Keratinocyte (primary cell): ENCODE data around the gene BID. TPM values are rescaled to one million over a fixed set of nuclear protein-coding genes. Genes with fewer than 3 reads are reported as not detected.

Source experiments
- DNase-seq: peaks from one replicate; pipeline ENCODE4 v3.0.0-alpha.2; 2011; ENCODE audit warnings: low read depth, missing footprints, low spot score
- FAIRE-seq: peaks from 2 replicates; lab custom pipeline; 2011; peaks lifted over from hg19 to GRCh38; lab: Jason Lieb, UNC
- H2AFZ ChIP-seq: 2 replicates; pipeline ENCODE4 v1.6.0; 2012; ENCODE audit warnings: low read length, control low read depth, inconsistent platforms; ENCODE audit not compliant: control insufficient read depth
- H3K27ac ChIP-seq: 2 replicates; pipeline ENCODE4 v1.5.1; 2011; ENCODE audit warnings: low read length; ENCODE audit not compliant: control insufficient read depth, insufficient read depth
- H3K27me3 ChIP-seq: 3 replicates; pipeline ENCODE4 v1.6.0; 2011; ENCODE audit warnings: low read length; ENCODE audit not compliant: control insufficient read depth, insufficient read depth; ENCODE audit errors: extremely low read depth
- H3K36me3 ChIP-seq, 2 experiments: 2 replicates in 1 of 2; 3 replicates in 1 of 2; pipeline ENCODE4 v1.5.1; 2011; ENCODE audit warnings: low read length in 2 of 2, mild to moderate bottlenecking in 1 of 2; ENCODE audit not compliant: control insufficient read depth in 2 of 2, insufficient read depth in 2 of 2; ENCODE audit errors: extremely low read depth in 1 of 2
- H3K4me1 ChIP-seq: 3 replicates; pipeline ENCODE4 v1.5.1; 2011; ENCODE audit warnings: low read length; ENCODE audit not compliant: control insufficient read depth, insufficient read depth; ENCODE audit errors: extremely low read depth
- H3K4me2 ChIP-seq: 3 replicates; pipeline ENCODE4 v1.6.0; 2011; ENCODE audit warnings: low read depth, low read length; ENCODE audit not compliant: control insufficient read depth, insufficient read depth; ENCODE audit errors: extremely low read depth
- H3K4me3 ChIP-seq, 3 experiments: fragments of 200-600 bp in 1 of 3; sonication (generic) in 1 of 3; 2 replicates in 2 of 3; 3 replicates in 1 of 3; pipeline ENCODE4 v1.5.1; 2011 to 2016; ENCODE audit warnings: low read length in 3 of 3, mild to moderate bottlenecking in 3 of 3, control low read depth in 2 of 3, inconsistent platforms in 1 of 3, low read depth in 1 of 3, mixed read lengths in 1 of 3, mixed run types in 1 of 3, moderate library complexity in 1 of 3; ENCODE audit not compliant: control insufficient read depth in 2 of 3, insufficient read depth in 2 of 3; ENCODE audit errors: extremely low read depth in 1 of 3
- H3K79me2 ChIP-seq: 2 replicates; pipeline ENCODE4 v1.6.0; 2012; ENCODE audit warnings: low read length; ENCODE audit not compliant: control insufficient read depth, insufficient read depth
- H3K9ac ChIP-seq: 3 replicates; pipeline ENCODE4 v1.6.0; 2011; ENCODE audit warnings: low read length; ENCODE audit not compliant: control insufficient read depth, insufficient read depth; ENCODE audit errors: extremely low read depth
- H3K9me1 ChIP-seq: 3 replicates; pipeline ENCODE4 v1.6.0; 2011; ENCODE audit warnings: low read length; ENCODE audit not compliant: control insufficient read depth, insufficient read depth; ENCODE audit errors: extremely low read depth
- H3K9me3 ChIP-seq: 2 replicates; pipeline ENCODE4 v1.5.1; 2012; ENCODE audit warnings: low read depth, low read length; ENCODE audit not compliant: control insufficient read depth
- H4K20me1 ChIP-seq: 3 replicates; pipeline ENCODE4 v1.6.0; 2011; ENCODE audit warnings: low read length; ENCODE audit not compliant: control insufficient read depth, insufficient read depth; ENCODE audit errors: extremely low read depth
- EZH2 ChIP-seq: IDR thresholded peaks from one replicate; pipeline ENCODE4 v1.6.1; 2012; ENCODE audit warnings: inconsistent platforms, mild to moderate bottlenecking, low read length, moderate library complexity
- dilution Hi-C: fragments of 300-500 bp; cut with MboI; formaldehyde crosslinking; loops from one replicate; pipeline ENCODE4 v1.7.0; 2020; ENCODE audit warnings: low sequenced_read_pairs; ENCODE audit not compliant: extremely low pct_ligation_motif_present
- polyA minus RNA-seq, 3 experiments: library from RNA; depleted of rRNA, polyadenylated mRNA; stranded (reverse); fragments of >200 nt; gene quantifications; 1 replicate in 1 of 3; 2 replicates in 1 of 3; 3 replicates in 1 of 3; pipeline ENCODE4 v1.2.3, GENCODE V29; 2011
- polyA plus RNA-seq, 5 experiments: library from polyadenylated mRNA; depleted of rRNA in 3 of 5; stranded (reverse) in 3 of 5; stranded (forward) in 1 of 5; unstranded in 1 of 5; fragments of >200 nt; gene quantifications; 1 replicate in 1 of 5; 2 replicates in 3 of 5; 3 replicates in 1 of 5; pipeline versions ENCODE4 v1.2.1 to v1.2.3, GENCODE V29; 2011 to 2012; ENCODE audit warnings: missing spikeins in 2 of 5, low read depth in 1 of 5, low replicate concordance in 1 of 5
- TF ChIP-seq, protein P1 (sequence below), 3 experiments: IDR thresholded peaks in 1 of 3; conservative IDR thresholded peaks in 1 of 3; optimal IDR thresholded peaks in 1 of 3; 2 replicates in 2 of 3; 3 replicates in 1 of 3; pipeline versions ENCODE3 to v1.5.1; 2011; ENCODE audit warnings: low read length in 3 of 3, mild to moderate bottlenecking in 3 of 3, moderate library complexity in 2 of 3, control low read depth in 1 of 3, inconsistent platforms in 1 of 3; ENCODE audit not compliant: insufficient read depth in 2 of 3; ENCODE audit errors: extremely low read depth in 1 of 3

Gene BID
- polyA plus RNA-seq (36.5 to 69.7 TPM (median 46.0 TPM) in 3 replicates), polyA minus RNA-seq (11.3 to 47.4 TPM (median 21.5 TPM) in 3 replicates)
- polyA plus RNA-seq (2011; ENCODE audit: low read depth): 33.9 TPM
- 56.0 and 89.5 TPM in 2 replicates for polyA plus RNA-seq (2011; cell fraction: cytosol; rRNA removed)
- 35.7 and 52.3 TPM in 2 replicates for polyA plus RNA-seq (2011; cell fraction: nucleus; rRNA removed)
- 26.2 and 26.3 TPM in 2 replicates for polyA plus RNA-seq (2012; ENCODE audit: low replicate concordance)
- 33.8 TPM for polyA minus RNA-seq (2011; cell fraction: cytosol; rRNA and poly(A)+ RNA removed)
- polyA minus RNA-seq (2011; cell fraction: nucleus; rRNA and poly(A)+ RNA removed): 12.3 and 13.1 TPM in 2 replicates

DNA sequence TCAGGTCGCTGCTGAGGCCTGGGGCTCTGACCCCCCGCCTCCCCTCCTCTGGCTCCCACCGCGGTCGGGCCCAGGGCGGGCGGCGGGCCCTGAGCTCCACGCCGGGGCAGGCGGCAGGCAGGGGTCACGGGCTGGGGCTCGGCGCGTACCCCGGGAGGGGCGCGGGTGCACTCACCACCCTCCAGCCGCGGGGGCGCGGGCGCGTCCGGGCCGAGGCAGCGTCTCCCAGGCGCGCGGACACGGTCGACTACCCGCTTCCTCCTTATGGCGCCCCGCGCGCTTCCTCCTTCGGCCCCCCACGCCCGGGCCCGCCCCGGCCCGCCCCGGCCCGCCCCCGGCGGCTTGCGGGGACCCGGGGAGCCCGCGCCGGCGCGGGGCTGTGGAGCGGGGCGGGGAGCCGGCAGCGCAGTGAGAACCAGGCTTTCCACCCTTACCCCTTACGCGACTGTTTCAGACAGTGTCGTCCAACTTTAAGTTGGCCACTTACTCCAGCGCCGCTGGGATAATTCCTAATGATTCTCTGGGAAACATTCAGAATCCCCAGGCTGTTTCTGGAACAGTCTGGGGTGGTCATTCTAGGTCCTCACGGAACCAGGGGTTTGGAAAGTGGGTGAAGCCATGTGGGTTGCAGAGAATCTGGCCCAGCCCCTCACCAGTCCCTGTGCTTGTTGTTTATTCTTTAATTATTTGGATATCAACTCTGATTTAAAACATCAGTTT is at the start of gene BID:
TSS of gene BID (minus strand) at position 264 of the 720 bp plus-strand sequence. CDS start 24,353 bp downstream, outside the sequence.
- Histone ChIP-seq H3K4me3 (peak within 1 kb of the TSS; percentile 60 to 79 (median 72)), H3K9me3 (no peaks in the 10 kb centered on the region), H3K9me1 (no peaks in the 10 kb centered on the region), H3K9ac (peak within 1 kb of the TSS; percentile 62), H3K27ac (no peak within 1 kb of the TSS), H3K4me1 (peaks cover 13% of the 10 kb centered on the region), H3K4me2 (peak within 1 kb of the TSS; percentile 97), H3K27me3 (peaks cover 11% of the 10 kb centered on the region), H2AFZ (peak within 1 kb of the TSS; percentile 63), H4K20me1 (peaks cover 13% of the 10 kb centered on the region), H3K79me2 (peaks cover 11% of the 10 kb centered on the region), H3K36me3 (no peaks in the 10 kb centered on the region)
- TF ChIP-seq, protein P1, sequence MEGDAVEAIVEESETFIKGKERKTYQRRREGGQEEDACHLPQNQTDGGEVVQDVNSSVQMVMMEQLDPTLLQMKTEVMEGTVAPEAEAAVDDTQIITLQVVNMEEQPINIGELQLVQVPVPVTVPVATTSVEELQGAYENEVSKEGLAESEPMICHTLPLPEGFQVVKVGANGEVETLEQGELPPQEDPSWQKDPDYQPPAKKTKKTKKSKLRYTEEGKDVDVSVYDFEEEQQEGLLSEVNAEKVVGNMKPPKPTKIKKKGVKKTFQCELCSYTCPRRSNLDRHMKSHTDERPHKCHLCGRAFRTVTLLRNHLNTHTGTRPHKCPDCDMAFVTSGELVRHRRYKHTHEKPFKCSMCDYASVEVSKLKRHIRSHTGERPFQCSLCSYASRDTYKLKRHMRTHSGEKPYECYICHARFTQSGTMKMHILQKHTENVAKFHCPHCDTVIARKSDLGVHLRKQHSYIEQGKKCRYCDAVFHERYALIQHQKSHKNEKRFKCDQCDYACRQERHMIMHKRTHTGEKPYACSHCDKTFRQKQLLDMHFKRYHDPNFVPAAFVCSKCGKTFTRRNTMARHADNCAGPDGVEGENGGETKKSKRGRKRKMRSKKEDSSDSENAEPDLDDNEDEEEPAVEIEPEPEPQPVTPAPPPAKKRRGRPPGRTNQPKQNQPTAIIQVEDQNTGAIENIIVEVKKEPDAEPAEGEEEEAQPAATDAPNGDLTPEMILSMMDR (optimal IDR thresholded peaks at IDR 0.05 in 1 of 3, IDR thresholded peaks at IDR 0.05 in 1 of 3, conservative IDR thresholded peaks at IDR 0.05 in 1 of 3; ENCODE audit: extremely low read depth in 1 of 3, insufficient read depth in 2 of 3, low read length in 3 of 3): no peak
- DNase-seq (no peak), FAIRE-seq (no peak)
- dilution Hi-C loops: no loop called here

DNA sequence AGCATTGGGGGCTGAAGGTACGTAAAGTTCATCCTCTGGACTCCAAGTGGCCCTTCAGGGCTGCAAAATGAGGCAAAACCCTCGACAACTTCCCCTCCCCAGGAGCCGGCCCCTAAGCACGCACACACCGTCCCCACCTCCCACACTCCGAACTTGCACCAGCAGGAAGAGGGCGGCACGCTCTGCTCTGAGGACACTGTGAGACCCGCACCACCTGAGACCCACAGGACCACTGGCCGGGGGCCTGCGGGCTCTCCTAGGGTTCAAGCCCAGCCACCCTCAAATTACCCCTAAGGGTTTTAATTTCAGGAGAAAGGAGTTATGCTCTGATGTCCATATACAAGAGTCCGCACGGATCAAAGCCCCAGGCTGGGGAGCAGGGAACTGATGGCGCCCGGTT is 49.7 kb upstream of the BID start:
- H3K36me3 ChIP-seq: peaks cover 28 to 37% of the 10 kb centered on the region in 2 experiments
- H3K9ac ChIP-seq: no peak overlapping the region
- dilution Hi-C loops: no loop called here
- H3K27me3 ChIP-seq: no peaks in the 10 kb centered on the region
- no peak overlapping the region for H3K4me2 ChIP-seq
- H3K4me3 ChIP-seq: no peak overlapping the region
- H3K9me1 ChIP-seq: no peaks in the 10 kb centered on the region
- no peaks in the 10 kb centered on the region for H3K9me3 ChIP-seq
- TF ChIP-seq, protein P1 (optimal IDR thresholded peaks at IDR 0.05 in 1 of 3, IDR thresholded peaks at IDR 0.05 in 1 of 3, conservative IDR thresholded peaks at IDR 0.05 in 1 of 3; ENCODE audit: extremely low read depth in 1 of 3, insufficient read depth in 2 of 3, low read length in 3 of 3): no peak
- no peak for TF ChIP-seq EZH2
- no peaks in the 10 kb centered on the region for H4K20me1 ChIP-seq
- no peaks in the 10 kb centered on the region for H3K4me1 ChIP-seq
- no peaks in the 10 kb centered on the region for H3K79me2 ChIP-seq
- DNase-seq (no peak), FAIRE-seq (no peak)
- H3K27ac ChIP-seq: no peak overlapping the region
- H2AFZ ChIP-seq: no peak overlapping the region
